Trophoblast cell (in vitro differentiated cells and primary cell): ENCODE data around the gene TMEM132C.

Experiments used
- DNase-seq, 2 donors: peaks; one replicate each; pipeline ENCODE4 v3.0.0-alpha.2; 2016
- H2AFZ ChIP-seq: 2 replicates; pipeline ENCODE4 v1.6.1; 2013; ENCODE audit warnings: low read length, moderate library complexity, mild to moderate bottlenecking; ENCODE audit not compliant: insufficient read depth, poor library complexity
- H2AK5ac ChIP-seq: 2 replicates; pipeline ENCODE4 v1.6.1; 2013; ENCODE audit warnings: mild to moderate bottlenecking, low read length
- H2BK120ac ChIP-seq: 2 replicates; pipeline ENCODE4 v1.6.1; 2013; ENCODE audit warnings: low read length, mild to moderate bottlenecking, moderate library complexity; ENCODE audit not compliant: insufficient read depth, poor library complexity
- H2BK12ac ChIP-seq: 2 replicates; pipeline ENCODE4 v1.6.1; 2013; ENCODE audit warnings: mild to moderate bottlenecking, low read length, moderate library complexity
- H2BK5ac ChIP-seq: 2 replicates; pipeline ENCODE4 v1.6.1; 2013; ENCODE audit warnings: low read length, low read depth, moderate library complexity, mild to moderate bottlenecking; ENCODE audit not compliant: poor library complexity
- H3K14ac ChIP-seq: 2 replicates; pipeline ENCODE4 v1.6.1; 2013; ENCODE audit warnings: mild to moderate bottlenecking, low read length
- H3K18ac ChIP-seq: 2 replicates; pipeline ENCODE4 v1.6.1; 2013; ENCODE audit warnings: mild to moderate bottlenecking, low read length
- H3K23ac ChIP-seq: 2 replicates; pipeline ENCODE4 v1.6.1; 2013; ENCODE audit warnings: low read length
- H3K27ac ChIP-seq: 2 replicates; pipeline ENCODE4 v1.5.1; 2013; ENCODE audit warnings: low read depth, mild to moderate bottlenecking, inconsistent platforms, low read length, moderate library complexity
- H3K27me3 ChIP-seq: 2 replicates; pipeline ENCODE4 v1.6.1; 2013; ENCODE audit warnings: inconsistent platforms, mild to moderate bottlenecking, low read length, moderate library complexity; ENCODE audit not compliant: insufficient read depth
- H3K36me3 ChIP-seq, 2 experiments: 1 replicate in 1 of 2; 2 replicates in 1 of 2; pipeline ENCODE4 v1.6.1; 2013; ENCODE audit warnings: low read length in 2 of 2, mild to moderate bottlenecking in 2 of 2, moderate library complexity in 1 of 2; ENCODE audit not compliant: insufficient read depth in 2 of 2, control insufficient read depth in 1 of 2
- H3K4ac ChIP-seq: 2 replicates; pipeline ENCODE4 v1.6.1; 2013; ENCODE audit warnings: low read depth, mild to moderate bottlenecking, low read length, moderate library complexity
- H3K4me1 ChIP-seq, 2 experiments: 1 replicate in 1 of 2; 2 replicates in 1 of 2; pipeline ENCODE4 v1.6.1; 2013; ENCODE audit warnings: low read length in 2 of 2, mild to moderate bottlenecking in 2 of 2, moderate library complexity in 1 of 2; ENCODE audit not compliant: insufficient read depth in 2 of 2, control insufficient read depth in 1 of 2
- H3K4me2 ChIP-seq: 2 replicates; pipeline ENCODE4 v1.6.1; 2013; ENCODE audit warnings: inconsistent platforms, mild to moderate bottlenecking, low read length, moderate library complexity
- H3K4me3 ChIP-seq: 2 replicates; pipeline ENCODE4 v1.5.1; 2013; ENCODE audit warnings: mild to moderate bottlenecking, low read depth, low read length, inconsistent platforms
- H3K79me1 ChIP-seq: one replicate; pipeline ENCODE4 v1.6.1; 2013; ENCODE audit warnings: low read length
- H3K79me2 ChIP-seq: 2 replicates; pipeline ENCODE4 v1.6.1; 2013; ENCODE audit warnings: low read length, mild to moderate bottlenecking; ENCODE audit not compliant: control insufficient read depth, insufficient read depth, poor library complexity
- H3K9ac ChIP-seq: 2 replicates; pipeline ENCODE4 v1.6.1; 2013; ENCODE audit warnings: mild to moderate bottlenecking, low read length
- H3K9me3 ChIP-seq: 2 replicates; pipeline ENCODE4 v1.6.1; 2013; ENCODE audit warnings: low read depth, mild to moderate bottlenecking, control low read depth, inconsistent platforms, low read length; ENCODE audit not compliant: insufficient read depth
- H4K12ac ChIP-seq: 2 replicates; pipeline ENCODE4 v1.6.1; 2013; ENCODE audit warnings: low read depth, mild to moderate bottlenecking, low read length, moderate library complexity
- H4K8ac ChIP-seq: 2 replicates; pipeline ENCODE4 v1.6.1; 2013; ENCODE audit warnings: low read depth, mild to moderate bottlenecking, low read length, moderate library complexity
- H4K91ac ChIP-seq: one replicate; pipeline ENCODE4 v1.6.1; 2013; ENCODE audit warnings: low read depth, mild to moderate bottlenecking, low read length, moderate library complexity
- WGBS: extraction: QIAGEN DNeasy Blood & Tissue Kit; methylation state at CpG from one replicate; pipeline ENCODE4 v1.1.7; 2013; ENCODE audit warnings: missing lambda C conversion rate; ENCODE audit not compliant: insufficient read length, insufficient coverage; ENCODE audit errors: extremely low coverage; 5-methylcytosine and 5-hydroxymethylcytosine counted together

The TMEM132C gene

DNA sequence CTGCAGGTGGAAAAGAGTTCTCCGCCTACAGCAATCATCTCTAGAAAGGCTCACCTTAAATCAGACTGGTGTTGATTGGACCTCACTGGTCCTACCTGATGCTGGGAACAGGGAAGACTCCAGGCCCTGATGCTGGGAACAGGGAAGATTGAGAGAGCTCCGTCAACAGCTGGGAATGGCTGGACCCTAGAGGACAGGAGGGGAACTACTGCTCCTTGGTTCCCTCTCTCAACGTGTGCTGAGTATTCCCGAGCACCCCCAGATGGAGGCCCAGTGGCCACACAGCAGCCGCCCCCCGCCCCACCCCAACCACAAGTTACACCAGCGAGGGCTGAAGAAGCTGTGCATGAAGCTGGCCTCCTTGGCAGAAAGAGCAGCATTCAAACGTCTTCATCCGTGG is 316.5 kb downstream of the TMEM132C start:
- H3K27me3 ChIP-seq: no peaks in the 10 kb centered on the region
- H2BK12ac ChIP-seq: no peak overlapping the region
- WGBS: no CpG with 5 or more reads among the region's 9 CpGs
- no peaks in the 10 kb centered on the region for H3K9me3 ChIP-seq
- H3K36me3 ChIP-seq: no peaks in the 10 kb centered on the region
- H3K4me1 ChIP-seq: no peaks in the 10 kb centered on the region
- no peak overlapping the region for H3K4ac ChIP-seq
- H2AK5ac ChIP-seq: no peak overlapping the region
- no peak overlapping the region for H2BK120ac ChIP-seq
- H2BK5ac ChIP-seq: no peak overlapping the region
- no peak overlapping the region for H3K4me3 ChIP-seq
- no peak overlapping the region for H3K4me2 ChIP-seq
- H3K18ac ChIP-seq: no peak overlapping the region
- no peak overlapping the region for H4K8ac ChIP-seq
- H3K79me2 ChIP-seq: no peaks in the 10 kb centered on the region
- no peak overlapping the region for H3K14ac ChIP-seq
- H4K12ac ChIP-seq: no peak overlapping the region
- H3K27ac ChIP-seq: no peak overlapping the region
- H3K79me1 ChIP-seq: no peaks in the 10 kb centered on the region
- no peak overlapping the region for H4K91ac ChIP-seq
- DNase-seq: no peak
- H3K23ac ChIP-seq: no peak overlapping the region
- no peak overlapping the region for H3K9ac ChIP-seq
- no peak overlapping the region for H2AFZ ChIP-seq

DNA sequence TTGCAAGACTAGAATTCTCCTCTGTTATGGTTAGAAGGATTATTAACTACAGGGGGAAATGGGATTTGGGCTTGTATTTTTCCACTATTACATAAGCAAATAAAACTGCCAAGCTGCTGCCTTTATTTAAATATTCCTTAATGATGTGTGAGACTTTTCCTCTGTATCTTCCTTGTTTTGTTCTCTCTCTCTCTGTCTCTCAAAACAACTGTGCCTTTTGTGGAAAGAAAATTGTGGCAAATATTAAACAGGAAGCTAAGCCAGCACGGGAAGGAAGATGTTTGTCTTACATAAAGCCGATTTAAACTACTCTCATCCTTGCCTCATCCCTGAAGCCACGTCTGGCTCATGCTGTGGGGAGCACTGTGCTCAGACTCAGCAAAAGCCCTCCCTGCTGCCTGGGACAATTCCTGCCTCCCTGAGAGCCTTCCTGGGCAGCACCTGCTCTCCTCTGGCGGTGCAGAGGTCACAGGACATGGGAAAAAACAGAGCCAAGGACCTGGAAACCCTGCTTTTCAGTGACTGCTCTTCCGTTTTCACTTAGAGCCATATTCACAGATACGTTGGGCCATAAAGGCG is 319.6 kb downstream of the TMEM132C start:
- Histone ChIP-seq H2BK5ac (no peak overlapping the region), H3K79me1 (no peaks in the 10 kb centered on the region), H2AFZ (no peak overlapping the region), H3K4me3 (no peak overlapping the region), H2BK12ac (no peak overlapping the region), H3K23ac (no peak overlapping the region), H3K14ac (no peak overlapping the region), H4K91ac (no peak overlapping the region), H2BK120ac (no peak overlapping the region), H3K36me3 (no peaks in the 10 kb centered on the region), H3K79me2 (no peaks in the 10 kb centered on the region), H3K4me1 (no peaks in the 10 kb centered on the region), H3K9me3 (no peaks in the 10 kb centered on the region), H3K27me3 (no peaks in the 10 kb centered on the region), H3K9ac (no peak overlapping the region), H3K4ac (no peak overlapping the region), H2AK5ac (no peak overlapping the region), H4K8ac (no peak overlapping the region), H3K18ac (no peak overlapping the region), H3K4me2 (no peak overlapping the region), H4K12ac (no peak overlapping the region), H3K27ac (no peak overlapping the region)
- no CpG with 5 or more reads among the region's 7 CpGs for WGBS
- no peak for DNase-seq

DNA sequence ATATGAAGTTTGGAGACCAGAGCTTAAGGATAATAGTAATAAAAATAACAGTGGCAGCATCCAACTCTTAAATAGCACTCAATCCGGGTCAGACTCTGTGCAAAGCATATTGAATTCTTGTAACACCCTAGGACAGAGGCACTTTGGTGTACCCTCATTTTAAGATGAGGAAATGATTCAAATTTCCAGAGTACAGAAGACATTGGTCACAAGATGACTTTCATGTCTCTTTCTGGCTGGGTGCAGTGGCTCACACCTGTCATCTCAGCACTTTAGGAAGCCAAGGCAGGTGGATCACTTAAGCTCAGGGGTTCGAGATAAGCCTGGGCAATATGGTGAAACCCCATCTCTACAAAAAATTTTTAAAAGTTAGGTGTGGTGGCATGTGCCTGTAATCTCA is 320.9 kb downstream of the TMEM132C start:
- Histone ChIP-seq H3K27ac (no peak overlapping the region), H4K91ac (no peak overlapping the region), H4K12ac (no peak overlapping the region), H3K9me3 (no peaks in the 10 kb centered on the region), H2AK5ac (no peak overlapping the region), H3K18ac (no peak overlapping the region), H2BK12ac (no peak overlapping the region), H3K23ac (no peak overlapping the region), H3K4me1 (no peaks in the 10 kb centered on the region), H3K27me3 (no peaks in the 10 kb centered on the region), H3K79me2 (no peaks in the 10 kb centered on the region), H2BK120ac (no peak overlapping the region), H3K14ac (no peak overlapping the region), H3K4me2 (no peak overlapping the region), H3K9ac (no peak overlapping the region), H2AFZ (no peak overlapping the region), H3K4ac (no peak overlapping the region), H2BK5ac (no peak overlapping the region), H3K36me3 (no peaks in the 10 kb centered on the region), H3K79me1 (no peaks in the 10 kb centered on the region), H4K8ac (no peak overlapping the region), H3K4me3 (no peak overlapping the region)
- DNase-seq: no peak
- WGBS: no CpG with 5 or more reads among the region's 2 CpGs

DNA sequence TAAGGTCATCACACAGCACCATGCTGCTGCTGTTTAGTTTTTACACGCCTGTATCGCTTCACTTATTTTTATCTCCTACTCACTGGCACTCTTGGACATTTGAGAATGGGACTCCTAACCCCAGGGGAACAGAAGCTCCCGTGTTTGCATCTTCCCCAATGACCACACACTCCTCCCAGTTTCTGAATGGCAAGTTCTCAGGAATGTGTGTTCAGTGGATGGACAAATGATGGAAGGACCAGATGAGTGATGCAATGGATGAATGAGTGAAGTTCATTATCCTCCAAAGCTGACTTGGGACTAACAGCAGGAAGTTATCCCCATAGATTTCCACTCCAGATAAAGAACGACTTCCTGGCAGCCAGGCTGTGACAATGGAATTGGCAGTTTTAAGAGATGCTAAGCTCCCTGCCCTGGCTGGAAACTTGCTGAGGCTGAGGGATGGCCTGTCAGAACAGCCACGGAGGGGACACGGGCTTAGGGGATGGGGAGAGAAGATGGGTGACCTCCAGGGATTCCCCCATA is 325.3 kb downstream of the TMEM132C start:
- H4K91ac ChIP-seq: no peak overlapping the region
- H3K23ac ChIP-seq: no peak overlapping the region
- no peak overlapping the region for H3K4me3 ChIP-seq
- H3K18ac ChIP-seq: no peak overlapping the region
- no peak for DNase-seq
- no CpG with 5 or more reads among the region's 6 CpGs for WGBS
- no peaks in the 10 kb centered on the region for H3K4me1 ChIP-seq
- no peak overlapping the region for H3K9ac ChIP-seq
- H3K79me1 ChIP-seq: no peaks in the 10 kb centered on the region
- no peak overlapping the region for H3K14ac ChIP-seq
- no peak overlapping the region for H3K4ac ChIP-seq
- H2BK120ac ChIP-seq: no peak overlapping the region
- no peaks in the 10 kb centered on the region for H3K79me2 ChIP-seq
- H3K36me3 ChIP-seq: no peaks in the 10 kb centered on the region
- no peaks in the 10 kb centered on the region for H3K9me3 ChIP-seq
- H2AK5ac ChIP-seq: no peak overlapping the region
- H3K27me3 ChIP-seq: no peaks in the 10 kb centered on the region
- no peak overlapping the region for H4K12ac ChIP-seq
- no peak overlapping the region for H3K27ac ChIP-seq
- H4K8ac ChIP-seq: no peak overlapping the region
- no peak overlapping the region for H2AFZ ChIP-seq
- H2BK12ac ChIP-seq: no peak overlapping the region
- no peak overlapping the region for H3K4me2 ChIP-seq
- H2BK5ac ChIP-seq: no peak overlapping the region
